HEK293 (cell line): ENCODE measurements around the gene GRAMD4.

Experiments used
- BCL11A ChIP-seq: fragments of 450-650 bp; formaldehyde crosslinking; IDR thresholded peaks from 2 replicates; pipeline ENCODE4 v1.5.1; 2016; ENCODE audit warnings: low read depth, missing biosample characterization, missing genetic modification characterization
- EGR2 ChIP-seq: fragments of 450-650 bp; formaldehyde crosslinking; IDR thresholded peaks from 2 replicates; pipeline ENCODE4 v1.5.1; 2016; ENCODE audit warnings: low read depth, missing biosample characterization, missing genetic modification characterization
- KLF10 ChIP-seq: fragments of 450-650 bp; IDR thresholded peaks from 2 replicates; pipeline ENCODE4 v1.5.1; 2018; ENCODE audit warnings: missing biosample characterization, mild to moderate bottlenecking, missing genetic modification characterization
- PRDM1 ChIP-seq: fragments of 450-650 bp; formaldehyde crosslinking; IDR thresholded peaks from 2 replicates; pipeline ENCODE4; 2016; ENCODE audit warnings: missing biosample characterization, missing genetic modification characterization
- TCF7L2 ChIP-seq: IDR thresholded peaks from 2 replicates; pipeline ENCODE4 v1.6.1; 2011; ENCODE audit warnings: low read depth, mild to moderate bottlenecking, inconsistent platforms, low read length, moderate library complexity, borderline replicate concordance
- ZNF169 ChIP-seq: fragments of 450-650 bp; formaldehyde crosslinking; IDR thresholded peaks from 2 replicates; pipeline ENCODE4 v1.5.1; 2016; ENCODE audit warnings: missing biosample characterization, missing genetic modification characterization
- ZNF214 ChIP-seq: fragments of 450-650 bp; formaldehyde crosslinking; IDR thresholded peaks from 2 replicates; pipeline ENCODE4 v1.5.1; 2017; ENCODE audit warnings: missing biosample characterization, mild to moderate bottlenecking, missing genetic modification characterization, borderline replicate concordance
- ZNF274 ChIP-seq, 2 experiments: fragments of 200-500 bp in 1 of 2; fragments of 450-650 bp in 1 of 2; sonication (Bioruptor generic) in 1 of 2; formaldehyde crosslinking in 1 of 2; IDR thresholded peaks; 2 replicates each; pipeline versions ENCODE4 v1.5.1 to v1.6.1; 2014 to 2016; ENCODE audit warnings: borderline replicate concordance in 1 of 2, inconsistent platforms in 1 of 2, low read length in 1 of 2, missing biosample characterization in 1 of 2, missing genetic modification characterization in 1 of 2
- ZNF791 ChIP-seq: fragments of 450-650 bp; formaldehyde crosslinking; IDR thresholded peaks from 2 replicates; pipeline ENCODE4 v1.5.1; 2016; ENCODE audit warnings: missing biosample characterization, missing genetic modification characterization
- TF ChIP-seq, protein P1 (sequence below): fragments of 450-650 bp; formaldehyde crosslinking; IDR thresholded peaks from 2 replicates; pipeline ENCODE4 v1.5.1; 2016; ENCODE audit warnings: missing biosample characterization, missing genetic modification characterization
- TF ChIP-seq, protein P2 (sequence below): fragments of 450-650 bp; formaldehyde crosslinking; IDR thresholded peaks from 2 replicates; pipeline ENCODE4 v1.5.1; 2016; ENCODE audit warnings: missing biosample characterization, missing genetic modification characterization
- TF ChIP-seq, protein P3 (sequence below): fragments of 450-650 bp; formaldehyde crosslinking; IDR thresholded peaks from 2 replicates; pipeline ENCODE4 v1.5.1; 2016; ENCODE audit warnings: missing biosample characterization, missing genetic modification characterization
- TF ChIP-seq, protein P4 (sequence below): fragments of 450-650 bp; formaldehyde crosslinking; IDR thresholded peaks from 2 replicates; pipeline ENCODE4 v1.5.1; 2016; ENCODE audit warnings: missing biosample characterization, missing genetic modification characterization

DNA sequence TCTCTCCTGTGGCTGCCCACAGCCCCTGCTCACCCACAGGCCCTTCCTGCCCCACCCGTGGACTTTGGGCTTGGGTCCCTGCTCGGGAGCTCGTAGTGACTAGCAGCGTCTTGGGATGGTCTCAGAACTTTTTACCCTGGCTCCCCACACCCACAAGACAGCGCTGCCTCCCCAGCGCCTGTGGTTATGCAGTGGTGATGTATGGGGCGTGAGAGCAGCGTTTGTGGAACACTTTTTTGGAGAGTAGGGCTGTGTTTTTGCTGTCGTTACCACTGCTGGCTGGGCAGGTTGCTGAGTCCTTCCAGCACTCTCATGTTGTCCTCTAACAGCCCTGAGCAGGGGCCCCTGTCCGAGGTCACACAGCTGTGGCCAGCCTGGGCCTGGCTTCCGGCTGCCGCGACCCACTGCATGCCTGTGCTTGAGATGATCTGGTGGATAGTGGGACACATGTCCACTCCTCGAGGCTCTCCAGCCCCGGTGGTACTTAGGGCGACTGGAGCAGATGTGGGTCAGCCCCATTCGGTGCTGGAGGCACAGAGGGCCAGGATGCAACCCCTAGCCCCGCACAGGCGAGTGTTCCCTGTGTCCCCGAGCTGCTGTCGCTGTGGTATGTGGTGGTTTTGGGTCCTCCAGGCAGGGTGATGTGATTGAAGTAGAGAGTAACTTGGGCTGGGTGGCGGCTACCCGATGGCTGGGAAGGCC is 7.1 kb upstream of the GRAMD4 start:
- TF ChIP-seq, protein P1, sequence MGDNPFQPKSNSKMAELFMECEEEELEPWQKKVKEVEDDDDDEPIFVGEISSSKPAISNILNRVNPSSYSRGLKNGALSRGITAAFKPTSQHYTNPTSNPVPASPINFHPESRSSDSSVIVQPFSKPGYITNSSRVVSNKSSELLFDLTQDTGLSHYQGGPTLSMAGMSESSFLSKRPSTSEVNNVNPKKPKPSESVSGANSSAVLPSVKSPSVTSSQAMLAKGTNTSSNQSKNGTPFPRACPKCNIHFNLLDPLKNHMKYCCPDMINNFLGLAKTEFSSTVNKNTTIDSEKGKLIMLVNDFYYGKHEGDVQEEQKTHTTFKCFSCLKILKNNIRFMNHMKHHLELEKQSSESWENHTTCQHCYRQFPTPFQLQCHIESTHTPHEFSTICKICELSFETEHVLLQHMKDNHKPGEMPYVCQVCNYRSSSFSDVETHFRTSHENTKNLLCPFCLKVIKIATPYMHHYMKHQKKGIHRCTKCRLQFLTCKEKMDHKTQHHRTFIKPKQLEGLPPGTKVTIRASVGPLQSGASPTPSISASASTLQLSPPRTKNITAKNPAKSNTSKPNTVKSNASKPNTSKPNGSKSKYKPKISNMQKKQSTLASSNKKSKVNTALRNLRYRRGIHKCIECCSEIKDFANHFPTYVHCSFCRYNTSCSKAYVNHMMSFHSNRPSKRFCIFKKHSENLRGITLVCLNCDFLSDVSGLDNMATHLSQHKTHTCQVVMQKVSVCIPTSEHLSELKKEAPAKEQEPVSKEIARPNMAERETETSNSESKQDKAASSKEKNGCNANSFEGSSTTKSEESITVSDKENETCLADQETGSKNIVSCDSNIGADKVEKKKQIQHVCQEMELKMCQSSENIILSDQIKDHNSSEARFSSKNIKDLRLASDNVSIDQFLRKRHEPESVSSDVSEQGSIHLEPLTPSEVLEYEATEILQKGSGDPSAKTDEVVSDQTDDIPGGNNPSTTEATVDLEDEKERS = no peak
- TF ChIP-seq ZNF274 (IDR thresholded peaks at IDR 0.05; ENCODE audit: low read length) (no peak), ZNF274 (tag by site-specific recombination; IDR thresholded peaks at IDR 0.05; ENCODE audit: borderline replicate concordance) (no peak), ZNF791 (tag by site-specific recombination) (no peak), PRDM1 (tag by site-specific recombination) (no peak), ZNF214 (tag by site-specific recombination) (no peak), TCF7L2 (no peak), EGR2 (tag by site-specific recombination) (no peak), KLF10 (tag by site-specific recombination) (no peak), BCL11A (no peak), ZNF169 (tag by site-specific recombination) (no peak)
- TF ChIP-seq, protein P2, sequence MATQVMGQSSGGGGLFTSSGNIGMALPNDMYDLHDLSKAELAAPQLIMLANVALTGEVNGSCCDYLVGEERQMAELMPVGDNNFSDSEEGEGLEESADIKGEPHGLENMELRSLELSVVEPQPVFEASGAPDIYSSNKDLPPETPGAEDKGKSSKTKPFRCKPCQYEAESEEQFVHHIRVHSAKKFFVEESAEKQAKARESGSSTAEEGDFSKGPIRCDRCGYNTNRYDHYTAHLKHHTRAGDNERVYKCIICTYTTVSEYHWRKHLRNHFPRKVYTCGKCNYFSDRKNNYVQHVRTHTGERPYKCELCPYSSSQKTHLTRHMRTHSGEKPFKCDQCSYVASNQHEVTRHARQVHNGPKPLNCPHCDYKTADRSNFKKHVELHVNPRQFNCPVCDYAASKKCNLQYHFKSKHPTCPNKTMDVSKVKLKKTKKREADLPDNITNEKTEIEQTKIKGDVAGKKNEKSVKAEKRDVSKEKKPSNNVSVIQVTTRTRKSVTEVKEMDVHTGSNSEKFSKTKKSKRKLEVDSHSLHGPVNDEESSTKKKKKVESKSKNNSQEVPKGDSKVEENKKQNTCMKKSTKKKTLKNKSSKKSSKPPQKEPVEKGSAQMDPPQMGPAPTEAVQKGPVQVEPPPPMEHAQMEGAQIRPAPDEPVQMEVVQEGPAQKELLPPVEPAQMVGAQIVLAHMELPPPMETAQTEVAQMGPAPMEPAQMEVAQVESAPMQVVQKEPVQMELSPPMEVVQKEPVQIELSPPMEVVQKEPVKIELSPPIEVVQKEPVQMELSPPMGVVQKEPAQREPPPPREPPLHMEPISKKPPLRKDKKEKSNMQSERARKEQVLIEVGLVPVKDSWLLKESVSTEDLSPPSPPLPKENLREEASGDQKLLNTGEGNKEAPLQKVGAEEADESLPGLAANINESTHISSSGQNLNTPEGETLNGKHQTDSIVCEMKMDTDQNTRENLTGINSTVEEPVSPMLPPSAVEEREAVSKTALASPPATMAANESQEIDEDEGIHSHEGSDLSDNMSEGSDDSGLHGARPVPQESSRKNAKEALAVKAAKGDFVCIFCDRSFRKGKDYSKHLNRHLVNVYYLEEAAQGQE = no peak
- TF ChIP-seq, protein P3, sequence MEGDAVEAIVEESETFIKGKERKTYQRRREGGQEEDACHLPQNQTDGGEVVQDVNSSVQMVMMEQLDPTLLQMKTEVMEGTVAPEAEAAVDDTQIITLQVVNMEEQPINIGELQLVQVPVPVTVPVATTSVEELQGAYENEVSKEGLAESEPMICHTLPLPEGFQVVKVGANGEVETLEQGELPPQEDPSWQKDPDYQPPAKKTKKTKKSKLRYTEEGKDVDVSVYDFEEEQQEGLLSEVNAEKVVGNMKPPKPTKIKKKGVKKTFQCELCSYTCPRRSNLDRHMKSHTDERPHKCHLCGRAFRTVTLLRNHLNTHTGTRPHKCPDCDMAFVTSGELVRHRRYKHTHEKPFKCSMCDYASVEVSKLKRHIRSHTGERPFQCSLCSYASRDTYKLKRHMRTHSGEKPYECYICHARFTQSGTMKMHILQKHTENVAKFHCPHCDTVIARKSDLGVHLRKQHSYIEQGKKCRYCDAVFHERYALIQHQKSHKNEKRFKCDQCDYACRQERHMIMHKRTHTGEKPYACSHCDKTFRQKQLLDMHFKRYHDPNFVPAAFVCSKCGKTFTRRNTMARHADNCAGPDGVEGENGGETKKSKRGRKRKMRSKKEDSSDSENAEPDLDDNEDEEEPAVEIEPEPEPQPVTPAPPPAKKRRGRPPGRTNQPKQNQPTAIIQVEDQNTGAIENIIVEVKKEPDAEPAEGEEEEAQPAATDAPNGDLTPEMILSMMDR (tag by site-specific recombination) = no peak
- TF ChIP-seq, protein P4, sequence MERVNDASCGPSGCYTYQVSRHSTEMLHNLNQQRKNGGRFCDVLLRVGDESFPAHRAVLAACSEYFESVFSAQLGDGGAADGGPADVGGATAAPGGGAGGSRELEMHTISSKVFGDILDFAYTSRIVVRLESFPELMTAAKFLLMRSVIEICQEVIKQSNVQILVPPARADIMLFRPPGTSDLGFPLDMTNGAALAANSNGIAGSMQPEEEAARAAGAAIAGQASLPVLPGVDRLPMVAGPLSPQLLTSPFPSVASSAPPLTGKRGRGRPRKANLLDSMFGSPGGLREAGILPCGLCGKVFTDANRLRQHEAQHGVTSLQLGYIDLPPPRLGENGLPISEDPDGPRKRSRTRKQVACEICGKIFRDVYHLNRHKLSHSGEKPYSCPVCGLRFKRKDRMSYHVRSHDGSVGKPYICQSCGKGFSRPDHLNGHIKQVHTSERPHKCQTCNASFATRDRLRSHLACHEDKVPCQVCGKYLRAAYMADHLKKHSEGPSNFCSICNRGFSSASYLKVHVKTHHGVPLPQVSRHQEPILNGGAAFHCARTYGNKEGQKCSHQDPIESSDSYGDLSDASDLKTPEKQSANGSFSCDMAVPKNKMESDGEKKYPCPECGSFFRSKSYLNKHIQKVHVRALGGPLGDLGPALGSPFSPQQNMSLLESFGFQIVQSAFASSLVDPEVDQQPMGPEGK (tag by site-specific recombination) = no peak
